HUES64 (cell line): Measurements from ENCODE around the gene OR2S2.

Experiments
- H3K27ac ChIP-seq: 2 replicates; pipeline ENCODE4 v1.7.0; 2013; ENCODE audit warnings: low read depth, low read length, inconsistent platforms
- H3K27me3 ChIP-seq: 2 replicates; pipeline ENCODE4 v1.6.1; 2013; ENCODE audit warnings: mild to moderate bottlenecking, low read length; ENCODE audit not compliant: insufficient read depth
- H3K36me3 ChIP-seq: 2 replicates; pipeline ENCODE4 v1.6.1; 2013; ENCODE audit warnings: mild to moderate bottlenecking, low read length; ENCODE audit not compliant: insufficient read depth
- H3K4me1 ChIP-seq: 2 replicates; pipeline ENCODE4 v1.6.1; 2013; ENCODE audit warnings: mild to moderate bottlenecking, low read length, moderate library complexity; ENCODE audit not compliant: insufficient read depth
- H3K4me3 ChIP-seq: 2 replicates; pipeline ENCODE4 v1.5.1; 2013; ENCODE audit warnings: mild to moderate bottlenecking, low read length, moderate library complexity
- H3K9ac ChIP-seq: 2 replicates; pipeline ENCODE4 v1.6.1; 2013; ENCODE audit warnings: mild to moderate bottlenecking, low read depth, low read length
- H3K9me3 ChIP-seq: 2 replicates; pipeline ENCODE4 v1.6.1; 2013; ENCODE audit warnings: low read depth, low read length; ENCODE audit not compliant: insufficient read depth
- WGBS: fragments of 150-250, 120-280 bp; methylation state at CpG from one replicate; pipeline ENCODE4 v1.1.7; 2013; ENCODE audit warnings: missing lambda C conversion rate; 5-methylcytosine and 5-hydroxymethylcytosine counted together

Gene OR2S2

GRCh38 chr9:35907711-35908503 lies 50.0 kb downstream of the OR2S2 start:
- H3K9me3 ChIP-seq: no peaks in the 10 kb centered on the region
- H3K27ac ChIP-seq: peak overlapping the region; percentile 81
- no peak overlapping the region for H3K4me3 ChIP-seq
- H3K9ac ChIP-seq: peak overlapping the region; percentile 56; the same call in 1 of the 2 replicates
- WGBS: 39% methylated on average over 13 of the region's 13 CpGs
- no peaks in the 10 kb centered on the region for H3K27me3 ChIP-seq
- no peaks in the 10 kb centered on the region for H3K36me3 ChIP-seq
- H3K4me1 ChIP-seq: peaks cover 38% of the 10 kb centered on the region
